Measurements from ENCODE around the gene AOX1.
A peak's percentile ranks its signal among the peaks of the same experiment; 100 is the strongest.
"Not testable (repeated sequence)": the region's sequence is repeated elsewhere in the genome, so short reads cannot be mapped to it uniquely, and the experiment has no call there.

The AOX1 gene

DNA sequence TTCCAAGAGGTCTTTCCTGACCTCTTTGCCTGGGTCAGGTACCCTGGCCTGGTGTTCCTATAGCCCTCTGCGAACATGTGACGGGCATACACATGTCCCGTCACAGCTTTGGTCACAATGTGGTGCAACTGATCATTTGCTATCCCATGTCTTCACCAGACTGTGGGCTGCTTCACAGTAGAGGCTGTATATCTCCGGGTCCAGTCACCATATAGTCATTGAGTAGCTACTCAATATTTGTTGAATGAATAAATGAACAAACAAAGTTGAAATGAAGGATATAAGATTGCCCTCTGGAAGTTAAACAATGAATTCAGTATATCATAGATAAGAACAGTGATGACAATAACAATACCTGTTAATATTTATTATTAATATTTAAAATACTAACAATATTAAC lies 16.8 kb downstream of the AOX1 start:
- no peak for DNase-seq (ENCODE audit: low read depth, low spot score)

- DNase-seq (ENCODE audit: low read depth, low spot score) = no peak
These were observed 18.2 kb downstream of the AOX1 start for GRCh38 chr2:200603972-200604371.

- DNase-seq (ENCODE audit: low read depth, low spot score) = no peak
These were observed 18.9 kb downstream of the AOX1 start for GRCh38 chr2:200604571-200605255.

DNA sequence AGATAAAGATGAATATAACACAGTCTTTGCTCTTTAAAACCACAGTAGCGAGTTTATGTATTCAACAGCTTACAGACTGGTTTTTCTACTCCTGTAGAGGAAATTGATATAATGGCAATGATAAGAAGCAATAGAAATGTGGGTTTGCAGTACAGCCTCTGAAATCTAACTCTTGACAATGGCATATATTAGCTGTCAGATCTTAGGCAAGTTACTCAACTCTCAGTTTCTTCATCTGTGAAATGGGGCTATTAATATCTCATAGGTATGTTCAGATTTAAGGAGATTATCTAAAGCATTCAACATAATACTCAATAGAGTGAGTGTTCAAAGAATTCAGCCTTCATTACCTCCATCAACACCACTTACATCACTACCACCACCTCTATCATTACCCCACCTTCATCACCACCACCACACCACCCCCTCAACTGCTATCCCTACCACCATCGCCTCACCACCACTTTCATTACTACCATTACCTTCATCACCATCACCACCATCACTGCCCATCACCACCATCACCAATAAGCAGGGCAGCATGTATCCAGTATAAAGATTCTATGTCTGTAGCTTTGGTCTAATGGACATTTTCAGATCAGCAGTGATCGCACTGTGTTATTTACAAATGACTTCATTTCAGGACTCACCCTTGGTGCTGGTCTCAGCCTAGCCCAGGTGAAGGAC lies 22.7 kb downstream of the AOX1 start:
- DNase-seq (ENCODE audit: low read depth, low spot score) = no peak

GRCh38 chr2:200609028-200609614 lies 23.3 kb downstream of the AOX1 start:
- no peak for DNase-seq (ENCODE audit: low read depth, low spot score)

DNA sequence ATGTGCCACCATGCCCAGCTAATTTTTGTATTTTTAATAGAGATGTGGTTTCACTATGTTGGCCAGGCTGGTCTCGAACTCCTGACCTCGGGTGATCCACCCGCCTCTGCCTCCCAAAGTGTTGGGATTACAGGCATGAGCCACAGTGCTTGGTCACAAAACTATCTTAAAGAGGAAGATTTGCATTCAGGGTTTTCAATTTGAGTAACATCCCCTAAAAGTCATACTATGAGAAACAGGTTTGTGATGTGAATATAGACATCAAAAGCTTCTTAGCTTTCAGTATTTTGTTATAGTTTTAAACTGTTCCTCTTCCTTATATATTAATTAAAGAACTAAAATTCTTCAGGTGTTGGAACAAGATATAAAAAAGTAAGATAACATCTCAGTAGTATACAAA lies 24.4 kb downstream of the AOX1 start:
- not testable (repeated sequence) for DNase-seq (ENCODE audit: low read depth, low spot score)

GRCh38 chr2:200613692-200614091 lies 27.9 kb downstream of the AOX1 start:
- no peak for DNase-seq (ENCODE audit: low read depth, low spot score)

- no peak for DNase-seq (ENCODE audit: low read depth, low spot score)
These were observed 28.4 kb downstream of the AOX1 start for GRCh38 chr2:200614249-200614648.

GRCh38 chr2:200615247-200615646 lies 29.4 kb downstream of the AOX1 start:
- no peak for DNase-seq (ENCODE audit: low read depth, low spot score)

DNA sequence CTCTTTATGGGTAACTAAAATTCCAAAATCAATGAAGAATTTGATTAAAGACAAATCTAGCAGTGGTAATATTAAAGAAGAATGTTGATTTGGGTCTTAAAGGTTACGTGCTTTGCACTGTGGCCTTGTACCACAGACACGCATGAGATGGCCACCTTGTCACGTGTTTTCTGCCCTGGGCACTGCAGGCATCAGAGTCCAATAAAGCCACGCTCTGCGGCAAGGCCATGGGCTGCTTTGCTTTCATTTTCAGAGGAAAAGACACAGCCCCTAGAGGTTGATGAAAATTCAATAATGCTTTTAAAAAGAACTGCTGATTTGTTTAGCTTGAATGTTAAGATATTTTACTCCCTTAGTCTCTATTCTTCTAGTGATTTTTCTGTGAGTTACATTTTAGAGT lies 30.4 kb downstream of the AOX1 start:
- no peak for DNase-seq (ENCODE audit: low read depth, low spot score)

DNA sequence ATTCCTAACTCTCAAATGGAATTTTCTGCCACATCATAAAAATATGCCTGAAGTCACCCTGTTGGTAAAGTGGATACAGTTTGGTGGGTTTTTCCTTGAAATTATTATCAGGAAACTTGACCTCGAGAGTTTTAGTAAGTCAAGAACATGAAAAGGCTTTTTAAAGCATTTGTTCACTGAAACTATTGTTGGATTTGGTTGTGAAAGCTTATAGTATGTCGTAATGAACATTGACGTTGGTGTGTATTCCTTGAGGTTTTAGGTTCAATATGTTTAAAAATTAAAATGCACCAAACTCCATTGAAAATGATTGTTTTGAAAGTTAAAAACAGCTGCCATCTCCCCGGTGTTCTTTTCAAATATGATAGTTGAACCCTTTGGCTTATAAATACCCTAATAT lies 30.8 kb downstream of the AOX1 start:
- no peak for DNase-seq (ENCODE audit: low read depth, low spot score)

DNA sequence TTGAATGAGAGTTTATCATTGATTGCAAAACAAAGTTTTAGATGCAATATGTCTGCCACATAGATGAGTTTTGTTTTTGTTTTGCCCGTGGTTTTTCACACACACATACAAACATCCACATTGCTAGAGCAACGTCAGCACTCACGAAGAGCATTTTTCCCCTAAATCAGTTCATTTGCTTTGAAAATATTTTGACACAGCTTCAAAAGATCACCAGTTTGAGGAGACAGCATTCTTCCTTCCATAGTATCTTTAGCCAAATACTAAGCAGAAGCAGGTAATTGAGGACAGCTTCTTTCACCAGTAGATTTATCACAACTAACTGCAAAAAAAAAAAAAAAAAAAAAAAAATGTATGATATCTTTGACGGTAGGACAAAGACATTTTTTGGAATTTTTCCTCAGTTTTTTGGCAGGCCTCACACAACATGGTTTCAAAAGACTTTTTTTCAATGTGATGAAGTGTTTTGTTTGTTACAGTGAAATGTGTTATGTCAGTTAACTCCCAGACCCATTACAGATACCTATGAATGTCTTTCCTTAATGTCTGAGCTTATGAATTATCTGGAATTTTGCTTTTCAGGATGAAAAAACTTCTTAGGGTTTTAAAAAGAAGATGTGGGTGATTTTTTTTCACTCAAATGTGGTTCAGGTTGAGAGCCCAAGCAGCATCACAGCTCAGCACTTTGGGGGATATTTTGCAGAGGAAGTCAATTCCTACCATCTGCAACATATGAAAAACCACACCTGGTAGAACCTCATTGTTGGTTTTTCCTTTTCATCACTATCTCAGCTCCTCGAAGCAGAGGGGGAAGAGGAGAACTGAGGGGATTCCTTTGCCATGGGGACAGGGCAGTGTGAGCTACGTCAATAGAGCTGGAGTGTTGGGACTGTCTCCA lies 31.6 kb downstream of the AOX1 start:
- DNase-seq (ENCODE audit: low read depth, low spot score) = no peak

GRCh38 chr2:200618054-200618419 lies 32.2 kb downstream of the AOX1 start:
- DNase-seq (ENCODE audit: low read depth, low spot score) = no peak

DNA sequence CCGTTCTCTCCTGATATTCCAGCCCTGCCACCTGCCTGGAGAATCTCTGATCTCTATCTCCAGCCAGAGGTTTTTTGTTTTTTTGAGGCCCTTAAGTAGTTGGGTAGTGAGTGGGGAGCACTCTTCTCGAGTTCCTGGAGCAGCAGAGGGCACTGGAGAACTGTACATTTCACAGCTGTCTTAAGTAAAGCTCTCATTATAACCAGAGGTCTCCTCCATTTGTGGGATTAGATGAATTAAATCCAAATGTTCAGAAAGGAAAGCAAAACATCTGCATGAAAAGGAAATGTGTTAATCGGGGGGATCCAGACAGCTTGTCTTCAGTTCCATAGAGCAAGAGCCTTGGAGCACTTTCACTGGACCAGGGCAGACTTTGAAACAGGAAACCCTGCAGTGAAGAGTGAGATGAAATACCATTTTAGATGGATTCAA lies 32.8 kb downstream of the AOX1 start:
- DNase-seq (ENCODE audit: low read depth, low spot score) = peak; percentile 17

DNA sequence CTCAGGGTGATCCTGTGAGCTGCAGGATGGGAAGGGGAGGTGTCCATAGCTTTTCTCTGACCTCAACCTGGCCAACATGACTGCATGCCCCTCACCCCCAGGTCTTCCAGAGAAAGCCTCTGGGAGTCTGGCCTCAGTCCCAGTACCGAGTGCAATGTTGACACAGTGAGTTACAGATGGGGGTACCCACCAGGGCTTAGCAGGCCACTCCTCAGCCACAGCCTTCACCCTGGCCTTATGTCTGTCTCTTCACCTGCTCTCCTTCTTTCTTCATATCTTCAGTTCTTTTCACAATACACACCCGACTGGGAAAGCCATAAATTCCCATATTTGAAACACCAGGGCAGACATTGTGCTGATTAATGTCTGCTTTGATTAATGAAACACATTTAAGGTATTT lies 33.5 kb downstream of the AOX1 start:
- no peak for DNase-seq (ENCODE audit: low read depth, low spot score)

DNA sequence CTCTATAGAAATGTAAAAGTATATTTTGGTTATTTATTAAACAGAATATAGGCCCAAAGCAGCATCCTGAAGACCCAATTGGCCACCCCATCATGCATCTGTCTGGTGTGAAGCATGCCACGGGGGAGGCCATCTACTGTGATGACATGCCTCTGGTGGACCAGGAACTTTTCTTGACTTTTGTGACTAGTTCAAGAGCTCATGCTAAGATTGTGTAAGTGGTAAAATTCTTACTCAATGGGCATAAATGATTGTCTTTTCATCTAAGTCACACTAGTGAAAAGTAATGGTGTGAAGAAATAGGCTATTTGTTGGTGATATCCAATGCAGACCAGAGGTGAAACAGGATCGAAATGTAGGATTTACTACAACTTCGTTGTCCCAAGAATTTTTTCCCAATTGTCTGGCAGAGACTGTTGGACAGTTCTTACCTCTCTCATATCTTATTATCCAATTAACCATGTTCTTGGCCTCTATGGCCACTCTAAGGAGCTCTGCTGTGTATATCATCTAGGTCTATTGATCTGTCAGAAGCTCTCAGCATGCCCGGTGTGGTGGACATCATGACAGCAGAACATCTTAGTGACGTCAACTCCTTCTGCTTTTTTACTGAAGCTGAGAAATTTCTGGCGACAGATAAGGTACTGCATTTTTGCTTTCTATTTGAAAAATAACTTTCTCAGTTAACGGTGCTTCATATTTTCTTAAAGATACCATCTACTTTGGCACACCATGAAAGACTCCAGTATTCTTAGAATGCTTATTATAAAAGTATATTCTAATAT lies 35.0 kb downstream of the AOX1 start:
- DNase-seq (ENCODE audit: low read depth, low spot score) = no peak

- no peak for DNase-seq (ENCODE audit: low read depth, low spot score)
These were observed 36.3 kb downstream of the AOX1 start for GRCh38 chr2:200622106-200622505.

DNA sequence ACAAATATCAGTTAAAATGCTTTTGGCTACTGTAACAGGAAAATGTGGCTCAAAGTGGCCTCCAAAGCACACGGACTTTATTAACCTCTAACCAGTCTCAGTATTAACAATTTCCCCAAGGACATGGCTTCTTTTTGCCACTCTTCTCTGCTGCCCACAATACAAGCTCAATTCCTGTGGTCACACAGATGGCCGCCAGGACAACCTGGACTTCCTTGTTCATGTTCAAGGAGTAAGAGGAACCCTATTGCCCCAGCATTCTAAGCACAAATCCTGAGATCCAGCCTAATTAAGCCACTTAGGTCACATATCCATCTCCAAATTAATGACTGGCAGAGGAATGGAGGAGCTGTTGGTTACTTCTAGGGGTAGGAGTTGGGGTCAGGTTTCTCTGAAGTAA lies 38.2 kb downstream of the AOX1 start:
- no peak for DNase-seq (ENCODE audit: low read depth, low spot score)

- DNase-seq (ENCODE audit: low read depth, low spot score) = no peak
These were observed 38.8 kb downstream of the AOX1 start for GRCh38 chr2:200624658-200625057.

- DNase-seq (ENCODE audit: low read depth, low spot score) = no peak
These were observed 39.5 kb downstream of the AOX1 start for GRCh38 chr2:200625282-200625681.

GRCh38 chr2:200625958-200626363 lies 40.1 kb downstream of the AOX1 start:
- no peak for DNase-seq (ENCODE audit: low read depth, low spot score)
